ENCODE measurements around the gene EIF4E. TPM values are rescaled to one million over a fixed set of nuclear protein-coding genes. Genes with fewer than 3 reads are reported as not detected.
A peak's percentile ranks its signal among the peaks of the same experiment; 100 is the strongest.
"Not testable (repeated sequence)": the region's sequence is repeated elsewhere in the genome, so short reads cannot be mapped to it uniquely, and the experiment has no call there.

The EIF4E gene
- total RNA-seq, 4 donors from 2014 or later, result 68.3 to 112 (median 97.5) TPM

- H3K27ac ChIP-seq, result no peak overlapping the region
- no peak for ATAC-seq
- H3K4me3 ChIP-seq, result no peak overlapping the region
- H3K4me1 ChIP-seq, result no peaks in the 10 kb centered on the region
- peaks cover 19% of the 10 kb centered on the region for H3K27me3 ChIP-seq
- peaks cover 0 to 8% (median 0%) of the 10 kb centered on the region in 3 donors for H3K9me3 ChIP-seq
- TF ChIP-seq POLR2AphosphoS5 (IDR thresholded peaks at IDR 0.05), result no peak
- no peak for TF ChIP-seq POLR2A (IDR thresholded peaks at IDR 0.05)
- TF ChIP-seq CTCF (IDR thresholded peaks at IDR 0.05), result no peak
- TF ChIP-seq EP300 (IDR thresholded peaks at IDR 0.05), result no peak
- 63 to 70% methylated on average over 1 of the region's 1 CpG for WGBS, 2 donors (ENCODE audit: low coverage in 1 of 2)
- no peaks in the 10 kb centered on the region for H3K36me3 ChIP-seq
Measured at GRCh38 chr4:98848448-98848847, 80.5 kb downstream of the EIF4E start.

GRCh38 chr4:98845960-98846359, 83.0 kb downstream of the EIF4E start:
- no peak overlapping the region for H3K27ac ChIP-seq
- no peak for TF ChIP-seq EP300 (IDR thresholded peaks at IDR 0.05)
- no peak for TF ChIP-seq POLR2AphosphoS5 (IDR thresholded peaks at IDR 0.05)
- no peak for TF ChIP-seq POLR2A (IDR thresholded peaks at IDR 0.05)
- no peak for TF ChIP-seq CTCF (IDR thresholded peaks at IDR 0.05)
- no peaks in the 10 kb centered on the region for H3K27me3 ChIP-seq
- no peaks in the 10 kb centered on the region for H3K4me1 ChIP-seq
- H3K4me3 ChIP-seq, result no peak overlapping the region
- no peaks in the 10 kb centered on the region for H3K36me3 ChIP-seq
- no peak for ATAC-seq
- peaks cover 0 to 8% (median 0%) of the 10 kb centered on the region in 3 donors for H3K9me3 ChIP-seq

- not testable (repeated sequence) for H3K4me1 ChIP-seq, H3K36me3 ChIP-seq, H3K4me3 ChIP-seq, H3K27ac ChIP-seq, H3K27me3 ChIP-seq, H3K9me3 ChIP-seq, ATAC-seq
- 94 to 95% methylated on average over 6 to 9 of the region's 11 CpGs for WGBS, 2 donors (ENCODE audit: low coverage in 1 of 2)
Measured at GRCh38 chr4:98842917-98843316, 86.0 kb downstream of the EIF4E start.

- Histone ChIP-seq H3K4me1 (no peaks in the 10 kb centered on the region), H3K9me3 (no peaks in the 10 kb centered on the region), H3K27ac (no peak overlapping the region), H3K27me3 (no peaks in the 10 kb centered on the region), H3K4me3 (no peak overlapping the region), H3K36me3 (no peaks in the 10 kb centered on the region)
- TF ChIP-seq POLR2AphosphoS5 (IDR thresholded peaks at IDR 0.05) (no peak), EP300 (IDR thresholded peaks at IDR 0.05) (no peak), CTCF (IDR thresholded peaks at IDR 0.05) (no peak), POLR2A (IDR thresholded peaks at IDR 0.05) (no peak)
- ATAC-seq, result peak; percentile 43
- 25 to 33% methylated on average over 4 to 5 of the region's 5 CpGs for WGBS, 2 donors (ENCODE audit: low coverage in 1 of 2)
Measured at GRCh38 chr4:98838977-98839618, 89.8 kb downstream of the EIF4E start.

- no peak overlapping the region for H3K27ac ChIP-seq
- 68 to 89% methylated on average over 4 of the region's 4 CpGs for WGBS, 2 donors (ENCODE audit: low coverage in 1 of 2)
- no peak for ATAC-seq
Measured at GRCh38 chr4:98838531-98838930, 90.4 kb downstream of the EIF4E start.

More at GRCh38 chr4:98838531-98838930, 90.4 kb downstream of the EIF4E start:
- no peaks in the 10 kb centered on the region for H3K4me1 ChIP-seq
- no peaks in the 10 kb centered on the region for H3K9me3 ChIP-seq
- H3K4me3 ChIP-seq, result no peak overlapping the region
- H3K36me3 ChIP-seq, result no peaks in the 10 kb centered on the region
- H3K27me3 ChIP-seq, result no peaks in the 10 kb centered on the region
- TF ChIP-seq EP300 (IDR thresholded peaks at IDR 0.05) (no peak), POLR2AphosphoS5 (IDR thresholded peaks at IDR 0.05) (no peak), POLR2A (IDR thresholded peaks at IDR 0.05) (no peak), CTCF (IDR thresholded peaks at IDR 0.05) (no peak)

All from gastroesophageal sphincter (tissue), 4 donors.